Measurements from ENCODE around the gene PAK2.

DNA sequence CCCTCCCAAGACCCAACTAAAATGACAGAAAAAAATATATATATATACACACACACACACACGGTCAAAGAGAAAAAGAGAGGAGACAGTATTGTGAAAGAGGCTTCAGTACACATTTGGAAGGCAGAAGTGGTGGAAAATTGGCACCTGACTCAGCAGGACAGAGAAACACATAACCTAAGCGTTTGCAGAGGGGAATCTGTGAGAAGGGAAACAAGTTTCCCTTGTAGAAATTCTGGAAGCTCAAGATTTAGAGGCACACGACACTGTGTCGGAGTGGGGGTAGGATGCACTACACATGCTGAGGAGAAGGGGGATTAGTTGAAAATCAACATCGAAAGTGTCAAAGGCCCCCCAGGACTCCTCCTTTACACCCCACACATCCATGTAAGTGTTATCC lies 53.1 kb downstream of the PAK2 start:
- TF ChIP-seq TAF1 (IDR thresholded peaks at IDR 0.05; ENCODE audit: low read depth, low read length), result no peak
- no peak for TF ChIP-seq POLR2A (IDR thresholded peaks at IDR 0.05; ENCODE audit: low read depth, low read length)
